Putamen (tissue), 1 donor: Measurements from ENCODE around the gene ZNF615.
"Not testable (repeated sequence)": the region's sequence is repeated elsewhere in the genome, so short reads cannot be mapped to it uniquely, and the experiment has no call there.

Experiments
- DNase-seq: peaks from one replicate; pipeline ENCODE4 v3.0.0-alpha.2; 2016; ENCODE audit warnings: low spot score

The ZNF615 gene

GRCh38 chr19:52007806-52008557 lies at the start of gene ZNF615:
TSS of gene ZNF615 (minus strand) at chr19:52008211. CDS start at chr19:52003711, 4,500 bp downstream.
- peak; percentile 93 for DNase-seq

DNA sequence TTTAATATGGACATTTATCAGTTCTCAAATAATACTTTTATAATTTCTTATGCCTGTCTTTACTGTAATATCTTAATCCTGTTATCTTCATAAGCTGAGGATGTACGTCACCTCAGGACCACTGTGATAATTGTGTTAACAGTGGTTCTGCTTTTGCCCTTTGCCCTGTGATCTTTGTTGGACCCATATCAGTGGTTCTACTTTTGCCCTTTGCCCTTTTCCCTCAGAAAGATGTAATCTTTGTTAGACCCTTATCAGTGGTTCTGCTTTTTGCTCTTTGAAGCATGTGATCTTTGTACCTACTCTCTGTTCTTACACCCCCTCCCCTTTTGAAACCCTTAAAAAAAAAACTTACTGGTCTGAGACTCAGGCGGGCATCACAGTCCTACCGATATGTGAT lies 48.5 kb upstream of the ZNF615 start:
- DNase-seq = not testable (repeated sequence)

GRCh38 chr19:52051736-52052135 lies 43.7 kb upstream of the ZNF615 start:
- not testable (repeated sequence) for DNase-seq

DNA sequence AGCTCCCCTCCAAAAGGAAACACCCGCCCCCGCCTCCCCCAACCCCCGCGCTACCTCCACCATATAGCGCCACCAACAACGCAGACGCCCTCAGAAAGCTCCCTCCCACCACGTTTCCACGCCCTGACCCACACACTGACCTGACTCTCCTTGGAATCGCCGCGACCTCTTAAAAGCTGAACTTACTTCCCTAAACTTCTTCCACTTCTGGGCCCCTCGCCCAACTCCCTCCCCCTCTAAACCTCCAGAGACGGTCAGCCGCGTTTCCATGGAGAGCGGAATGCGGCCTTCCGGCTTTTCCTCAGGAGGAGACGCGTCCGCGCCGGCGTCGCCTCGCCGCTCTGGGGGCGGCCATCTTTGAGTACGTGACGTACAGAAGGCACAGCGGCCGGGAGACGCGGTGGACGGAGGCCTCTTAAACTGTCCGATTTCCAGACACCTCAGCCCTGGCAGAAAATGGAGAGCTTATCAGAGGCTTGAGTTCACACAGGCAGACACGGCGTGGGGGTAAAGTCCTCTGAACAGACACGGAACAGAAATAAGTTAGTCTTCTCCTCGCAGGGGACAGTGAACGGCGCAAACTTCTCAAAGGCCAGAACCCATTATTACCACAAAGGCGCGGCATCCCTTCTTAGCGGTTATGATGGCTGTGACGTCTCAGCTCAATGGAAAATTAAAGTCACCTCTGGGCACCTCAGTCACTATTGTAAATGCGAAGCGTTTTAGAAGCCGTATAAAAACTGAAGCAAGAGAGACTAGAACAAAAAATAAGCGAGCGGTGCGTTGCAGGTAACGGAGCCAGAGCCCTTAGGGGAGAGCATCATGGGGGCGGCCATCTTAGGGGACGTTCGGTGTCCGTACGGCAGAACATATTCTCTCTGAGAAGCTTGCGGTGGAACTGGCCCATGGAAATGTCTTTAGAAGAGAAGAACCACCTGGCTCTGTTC lies 40.8 kb upstream of the ZNF615 start, which contains the start of gene ZNF432:
Gene ZNF432, minus strand, starts transcription at position 284 of the 947 bp plus-strand sequence. CDS start 1,970 bp downstream, outside the sequence.
- peak; percentile 94 for DNase-seq

DNA sequence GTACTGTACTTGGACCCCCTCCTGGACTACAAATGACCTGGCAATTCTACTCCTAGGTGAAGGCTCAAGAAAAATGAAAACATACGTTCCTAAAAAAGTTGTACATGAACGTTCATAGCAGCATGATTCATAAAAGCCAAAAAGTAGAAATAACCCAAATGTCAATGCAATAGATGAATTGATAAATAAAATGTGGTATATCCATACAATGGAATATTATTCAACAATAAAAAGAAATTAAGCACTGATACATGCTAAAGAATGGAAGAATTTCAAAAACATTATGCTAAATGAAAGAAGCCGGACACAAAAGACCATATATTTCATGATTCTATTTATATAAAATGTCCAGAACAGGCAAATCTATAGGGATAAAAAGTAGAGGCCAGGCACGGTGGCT lies 31.2 kb upstream of the ZNF615 start:
- no peak for DNase-seq

GRCh38 chr19:52034051-52034728 lies 26.2 kb upstream of the ZNF615 start:
- no peak for DNase-seq

DNA sequence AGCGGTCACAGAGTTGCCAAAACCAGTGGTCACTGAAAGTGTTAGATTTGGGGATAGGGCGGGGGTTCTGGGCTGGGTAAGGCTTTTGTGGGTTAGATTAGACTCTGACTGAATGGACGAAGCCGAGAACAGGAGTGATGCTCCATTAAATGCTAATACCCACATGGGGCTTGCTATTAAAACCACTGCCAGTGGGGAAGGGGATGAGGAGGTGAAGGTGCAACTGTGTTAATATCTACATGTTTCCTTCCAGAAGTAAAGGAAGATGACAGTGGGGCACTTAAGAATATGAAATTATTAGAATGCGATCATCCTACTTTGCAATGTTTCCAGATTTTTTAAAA lies 20.7 kb upstream of the ZNF615 start:
- DNase-seq = no peak

DNA sequence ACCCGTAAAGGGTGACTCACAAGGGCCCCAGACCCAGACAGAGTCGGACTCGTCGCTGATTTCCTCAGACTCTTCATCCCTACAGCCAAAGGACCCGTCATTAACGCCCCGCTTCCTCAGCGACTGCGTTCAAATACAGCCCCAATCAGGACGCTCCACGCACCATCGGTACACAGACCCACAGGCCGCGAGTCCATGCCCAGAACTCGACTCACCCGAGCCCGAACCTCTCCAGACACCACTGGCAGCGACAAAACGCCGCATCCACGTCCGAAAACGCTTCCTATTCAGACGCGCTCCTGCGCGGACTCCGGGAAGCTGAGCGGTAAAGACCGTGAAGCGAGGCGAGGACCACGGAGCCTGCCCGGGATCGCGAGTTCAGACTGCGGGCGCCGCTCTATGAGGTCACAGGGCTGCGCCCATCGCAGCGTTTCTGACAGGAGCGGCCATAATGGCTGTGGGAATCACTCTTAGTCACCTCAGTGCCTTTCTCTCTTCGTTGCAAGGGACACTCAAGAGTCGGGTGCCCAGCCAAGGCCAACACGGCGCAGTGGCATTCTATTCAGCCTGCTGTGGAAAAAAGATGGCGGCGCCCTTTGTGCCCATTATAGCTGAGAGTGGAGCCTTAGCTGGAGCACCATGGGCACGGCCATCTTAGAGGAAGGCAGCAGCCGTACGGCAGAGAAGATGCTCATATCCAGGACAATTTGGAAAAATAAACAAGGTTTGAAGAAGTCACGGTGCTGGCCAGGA lies 20.2 kb upstream of the ZNF615 start, which contains the start of gene ZNF614:
Gene ZNF614, minus strand, starts transcription at position 353 of the 753 bp plus-strand sequence. CDS start 2,634 bp downstream, outside the sequence.
- DNase-seq = peak; percentile 91

DNA sequence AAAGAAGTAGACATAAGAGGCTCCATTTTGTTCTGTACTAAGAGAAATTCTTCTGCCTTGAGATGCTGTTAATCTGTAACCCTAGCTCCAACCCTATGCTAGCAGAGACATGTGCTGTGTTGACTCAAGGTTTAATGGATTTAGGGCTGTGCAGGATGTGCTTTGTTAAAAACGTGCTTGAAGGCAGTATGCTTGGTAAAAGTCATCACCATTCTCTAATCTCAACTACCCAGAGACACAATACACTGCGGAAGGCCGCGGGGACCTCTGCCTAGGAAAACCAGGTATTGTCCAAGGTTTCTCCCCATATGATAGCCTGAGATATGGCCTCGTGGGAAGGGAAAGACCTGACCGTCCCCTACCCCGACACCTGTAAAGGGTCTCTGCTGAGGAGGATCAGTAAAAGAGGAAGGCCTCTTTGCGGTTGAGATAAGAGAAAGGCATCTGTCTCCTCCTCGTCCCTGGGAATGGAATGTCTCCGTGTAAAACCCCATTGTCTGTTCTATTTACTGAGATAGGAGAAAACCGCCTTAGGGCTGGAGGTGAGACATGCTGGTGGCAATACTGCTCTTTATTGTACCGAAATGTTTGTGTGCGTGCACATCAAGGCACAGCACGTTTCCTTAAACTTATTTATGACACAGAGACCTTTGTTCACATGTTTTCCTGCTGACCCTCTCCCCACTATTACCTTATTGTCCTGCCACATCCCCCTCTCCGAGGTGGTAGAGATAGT lies 18.4 kb upstream of the ZNF615 start:
- DNase-seq = not testable (repeated sequence)

- not testable (repeated sequence) for DNase-seq
Measured at GRCh38 chr19:52024478-52024877, 16.5 kb upstream of the ZNF615 start.

DNA sequence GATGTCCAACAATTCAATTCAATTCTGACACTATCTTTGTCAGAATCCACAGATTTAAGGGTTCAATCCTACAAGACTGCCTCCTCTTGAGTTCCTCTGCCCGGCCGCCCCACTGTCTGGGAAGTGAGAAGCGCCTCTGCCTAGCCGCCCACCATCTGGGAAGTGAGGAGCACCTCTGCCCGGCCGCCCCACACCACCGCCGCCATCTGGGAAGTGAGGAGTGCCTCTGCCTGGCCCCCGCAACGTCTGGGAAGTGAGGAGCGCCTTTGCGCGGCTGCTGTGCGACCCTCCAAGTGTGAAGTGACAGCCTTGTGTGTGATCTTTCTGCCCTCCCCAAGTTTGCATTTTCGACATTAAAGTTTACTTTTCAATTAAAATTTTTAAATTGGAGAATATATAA lies 14.2 kb upstream of the ZNF615 start:
- no peak for DNase-seq

- no peak for DNase-seq
Measured at GRCh38 chr19:52020506-52020905, 12.5 kb upstream of the ZNF615 start.

DNA sequence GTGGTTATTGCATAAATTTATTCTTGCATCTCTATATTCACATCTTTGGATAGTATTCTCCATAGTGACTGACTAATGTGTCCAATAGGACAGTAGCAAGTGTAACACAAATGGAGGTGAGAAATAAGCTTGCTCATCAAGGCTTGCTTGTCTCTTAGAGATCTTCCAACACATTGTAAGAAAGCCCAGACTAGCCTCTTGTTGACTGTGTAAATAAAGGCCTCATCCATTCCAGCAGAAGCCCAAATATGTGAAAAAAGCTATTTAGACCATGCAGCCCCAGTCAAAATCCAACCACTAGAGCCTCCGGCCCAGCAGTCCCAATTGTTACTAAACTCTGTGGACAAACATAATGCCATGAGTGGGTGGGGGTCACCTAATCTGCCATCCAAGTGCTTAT lies 2.7 kb upstream of the ZNF615 start:
- DNase-seq = no peak

GRCh38 chr19:52007451-52007805 lies 583 bp downstream of the ZNF615 start:
- no peak for DNase-seq

DNA sequence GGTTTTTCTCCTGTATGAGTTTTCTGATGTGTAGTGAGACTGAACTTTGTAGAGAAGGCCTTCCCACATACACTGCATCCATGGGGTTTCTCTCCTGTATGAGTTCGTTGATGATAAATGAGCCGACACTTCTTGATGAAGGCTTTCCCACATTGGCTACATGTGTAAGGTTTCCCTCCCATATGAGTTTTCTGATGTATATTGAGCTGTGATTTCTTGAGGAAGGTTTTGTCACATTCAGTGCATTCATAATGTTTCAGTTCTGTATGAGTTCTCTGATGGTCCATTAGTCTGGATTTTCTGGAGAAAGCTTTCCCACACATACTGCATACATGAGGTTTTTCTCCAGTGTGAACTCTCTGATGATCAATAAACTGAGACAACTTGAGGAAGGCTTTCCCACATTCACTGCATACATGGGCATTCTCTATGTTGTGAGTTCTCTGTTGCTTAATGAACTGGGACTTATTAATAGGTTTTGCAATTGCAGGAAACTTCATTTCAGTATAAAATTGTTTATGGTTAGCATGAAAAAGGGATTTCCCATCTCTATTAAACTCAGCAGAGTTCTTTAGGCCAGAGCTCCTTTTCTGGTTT lies 13.9 kb downstream of the ZNF615 start:
- DNase-seq = no peak

- no peak for DNase-seq
Measured at GRCh38 chr19:51993422-51993821, 14.6 kb downstream of the ZNF615 start.

- peak; percentile 97 for DNase-seq
Measured at GRCh38 chr19:51986309-51987291, 21.4 kb downstream of the ZNF615 start, which contains the start of gene ZNF350. TSS of gene ZNF350 (minus strand) at chr19:51986840. CDS start at chr19:51974360, 12,480 bp downstream.

GRCh38 chr19:51983361-51983760 lies 24.6 kb downstream of the ZNF615 start:
- no peak for DNase-seq

GRCh38 chr19:51980926-51981325 lies 27.1 kb downstream of the ZNF615 start:
- not testable (repeated sequence) for DNase-seq
